ENCODE data around the gene SLC39A8. TPM values are rescaled to one million over a fixed set of nuclear protein-coding genes. Genes with fewer than 3 reads are reported as not detected.
A peak's percentile ranks its signal among the peaks of the same experiment; 100 is the strongest.

SLC39A8 gene
- polyA plus RNA-seq, 3 donors from 2014 or later: 21.3 to 30.6 (median 28.6) TPM

DNA sequence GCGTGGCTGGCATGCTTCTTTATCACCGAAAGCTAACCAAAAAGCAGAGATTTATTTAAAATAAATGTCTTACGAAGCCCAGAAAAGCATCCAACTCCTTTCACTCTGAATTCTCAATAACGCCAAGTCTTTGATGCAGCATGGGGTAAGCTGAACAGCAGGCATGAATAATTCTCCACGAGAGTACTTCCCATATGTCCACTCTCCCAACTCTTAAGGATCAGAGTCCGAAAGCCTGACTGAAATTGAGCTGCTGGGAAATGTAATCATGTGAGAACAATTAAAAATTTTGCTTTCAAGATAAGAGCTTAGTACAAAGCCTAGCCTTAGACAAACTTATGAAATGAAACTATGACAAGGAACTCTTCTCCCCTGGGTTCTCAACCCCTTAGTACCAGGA, 7.5 kb upstream of the SLC39A8 start:
- Mint-ChIP-seq H3K9me3 (no peaks in the 10 kb centered on the region), H3K4me1 (no peaks in the 10 kb centered on the region), H3K27me3 (ENCODE audit: low read depth in 3 of 3) (peaks cover 0 to 6% (median 0%) of the 10 kb centered on the region in 3 donors), H3K36me3 (no peaks in the 10 kb centered on the region), H3K27ac (no peak overlapping the region), H3K4me3 (no peak overlapping the region)
- no peak for DNase-seq

- no peak overlapping the region for H3K27ac Mint-ChIP-seq
- H3K4me3 Mint-ChIP-seq: no peak overlapping the region
- peaks cover 0 to 5% (median 3%) of the 10 kb centered on the region in 3 donors for H3K27me3 Mint-ChIP-seq (ENCODE audit: low read depth in 3 of 3)
- no peaks in the 10 kb centered on the region for H3K36me3 Mint-ChIP-seq
- H3K9me3 Mint-ChIP-seq: no peaks in the 10 kb centered on the region
- no peak for DNase-seq
- peaks cover 9% of the 10 kb centered on the region in 2 donors for H3K4me1 Mint-ChIP-seq
These were observed 5.4 kb upstream of the SLC39A8 start for GRCh38 chr4:102350634-102351033.

DNA sequence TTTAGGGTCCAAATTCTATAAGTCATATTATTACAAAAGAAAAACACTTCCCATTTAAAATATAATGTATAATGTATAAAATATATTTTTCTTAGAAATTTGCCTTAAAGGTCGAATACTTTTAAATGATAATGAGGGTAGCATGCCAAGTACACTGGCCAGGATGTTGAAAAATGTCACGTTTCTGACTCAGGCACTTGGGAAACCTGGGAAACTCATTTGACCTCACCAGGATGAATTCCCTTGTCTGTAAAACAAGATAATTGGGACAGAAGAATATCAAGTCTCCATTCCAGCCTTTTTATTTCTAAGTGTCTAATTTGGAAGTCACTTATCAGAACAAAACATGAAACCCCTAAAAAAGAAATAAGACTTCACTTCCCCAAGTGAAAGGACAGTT, 3.4 kb upstream of the SLC39A8 start:
- Mint-ChIP-seq H3K4me3 (no peak overlapping the region), H3K9me3 (no peaks in the 10 kb centered on the region), H3K27ac (no peak overlapping the region), H3K4me1 (peaks cover 21 to 22% of the 10 kb centered on the region in 2 donors), H3K36me3 (no peaks in the 10 kb centered on the region), H3K27me3 (ENCODE audit: low read depth in 3 of 3) (peaks cover 4 to 17% (median 8%) of the 10 kb centered on the region in 3 donors)
- DNase-seq: no peak

DNA sequence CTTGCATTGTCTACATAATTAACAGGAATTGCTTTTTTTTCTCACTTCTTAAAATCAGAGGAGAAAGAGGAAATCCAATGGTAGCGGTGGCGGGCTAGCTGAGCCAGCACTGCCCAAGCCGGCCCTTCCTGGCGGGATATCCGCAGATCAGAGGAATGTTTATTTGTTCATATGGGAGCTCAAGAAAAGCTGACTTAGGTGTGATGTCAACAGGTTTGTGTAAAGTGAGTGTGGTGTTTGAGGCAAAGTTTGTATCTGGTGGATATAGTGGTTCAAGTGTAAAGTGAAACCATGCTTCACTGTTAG, 466 bp upstream of the SLC39A8 start:
- Mint-ChIP-seq H3K36me3 (no peaks in the 10 kb centered on the region), H3K4me1 (peaks cover 31 to 35% of the 10 kb centered on the region in 2 donors), H3K4me3 (peak overlapping the region; percentile 91 to 95 (median 93)), H3K27ac (peak overlapping the region; percentile 92 to 99 (median 96)), H3K27me3 (ENCODE audit: low read depth in 3 of 3) (peaks cover 4 to 17% (median 8%) of the 10 kb centered on the region in 3 donors), H3K9me3 (no peaks in the 10 kb centered on the region)
- peak in 2 of 3 donors; percentile 53 to 57 for DNase-seq

GRCh38 chr4:102344520-102344953, 745 bp downstream of the SLC39A8 start:
- Mint-ChIP-seq H3K9me3 (no peaks in the 10 kb centered on the region), H3K4me3 (peak overlapping the region; percentile 91 to 95 (median 93)), H3K27ac (peak overlapping the region; percentile 94 to 99 (median 96)), H3K36me3 (no peaks in the 10 kb centered on the region), H3K4me1 (peaks cover 31 to 35% of the 10 kb centered on the region in 2 donors), H3K27me3 (ENCODE audit: low read depth in 3 of 3) (peaks cover 5 to 19% (median 8%) of the 10 kb centered on the region in 3 donors)
- peak; percentile 75 to 77 (median 75) for DNase-seq

- no peaks in the 10 kb centered on the region for H3K36me3 Mint-ChIP-seq
These were observed 1.2 kb downstream of the SLC39A8 start for GRCh38 chr4:102343964-102344519.

GRCh38 chr4:102342404-102343074, 2.7 kb downstream of the SLC39A8 start:
- H3K4me3 Mint-ChIP-seq: peak overlapping the region in 4 of 5 donors; percentile 11 to 66 (median 46)
- H3K27ac Mint-ChIP-seq: no peak overlapping the region
- peaks cover 31 to 35% of the 10 kb centered on the region in 2 donors for H3K4me1 Mint-ChIP-seq
- DNase-seq: no peak
- no peaks in the 10 kb centered on the region for H3K9me3 Mint-ChIP-seq
- no peaks in the 10 kb centered on the region for H3K36me3 Mint-ChIP-seq
- H3K27me3 Mint-ChIP-seq (ENCODE audit: low read depth in 3 of 3): peaks cover 5 to 19% (median 8%) of the 10 kb centered on the region in 3 donors

More at GRCh38 chr4:102343964-102344519, 1.2 kb downstream of the SLC39A8 start:
- peaks cover 31 to 35% of the 10 kb centered on the region in 2 donors for H3K4me1 Mint-ChIP-seq
- peak; percentile 30 to 38 (median 34) for DNase-seq
- H3K4me3 Mint-ChIP-seq: peak overlapping the region; percentile 91 to 95 (median 93)
- H3K27me3 Mint-ChIP-seq (ENCODE audit: low read depth in 3 of 3): peaks cover 5 to 19% (median 8%) of the 10 kb centered on the region in 3 donors
- no peaks in the 10 kb centered on the region for H3K9me3 Mint-ChIP-seq
- H3K27ac Mint-ChIP-seq: peak overlapping the region; percentile 93 to 99 (median 95)

- Mint-ChIP-seq H3K4me3 (no peak overlapping the region), H3K4me1 (peaks cover 27 to 32% of the 10 kb centered on the region in 2 donors), H3K36me3 (peaks cover 0 to 3% (median 0%) of the 10 kb centered on the region in 3 donors), H3K27ac (no peak overlapping the region), H3K27me3 (ENCODE audit: low read depth in 3 of 3) (peaks cover 5 to 19% (median 8%) of the 10 kb centered on the region in 3 donors), H3K9me3 (no peaks in the 10 kb centered on the region)
- DNase-seq: no peak
These were observed 4.1 kb downstream of the SLC39A8 start for GRCh38 chr4:102341201-102341600.

DNA sequence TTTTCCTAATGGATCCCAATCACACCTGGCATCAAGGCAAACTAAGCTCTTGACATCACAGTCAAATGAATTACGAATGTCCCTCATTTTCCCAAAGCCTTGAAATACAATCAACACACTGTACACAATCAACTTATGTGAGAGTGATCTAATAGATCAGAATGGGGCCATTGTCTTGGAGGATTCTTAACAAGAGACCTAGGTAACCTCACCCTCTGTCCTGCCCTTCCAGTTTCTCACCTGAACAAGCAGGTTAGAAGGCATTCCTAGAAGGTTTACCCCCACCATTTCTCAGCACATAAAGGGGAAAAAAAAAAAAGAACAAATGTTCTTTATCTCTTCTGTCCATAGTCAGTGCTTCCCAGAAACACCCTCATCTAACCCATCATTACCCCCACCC, 6.3 kb downstream of the SLC39A8 start:
- Mint-ChIP-seq H3K4me3 (no peak overlapping the region), H3K4me1 (peaks cover 13 to 16% of the 10 kb centered on the region in 2 donors)

GRCh38 chr4:102338405-102338804, 6.9 kb downstream of the SLC39A8 start:
- no peak overlapping the region for H3K27ac Mint-ChIP-seq
- peaks cover 0 to 2% (median 1%) of the 10 kb centered on the region in 3 donors for H3K27me3 Mint-ChIP-seq (ENCODE audit: low read depth in 3 of 3)
- no peaks in the 10 kb centered on the region for H3K9me3 Mint-ChIP-seq
- no peak overlapping the region for H3K4me3 Mint-ChIP-seq
- H3K36me3 Mint-ChIP-seq: peaks cover 0 to 3% (median 0%) of the 10 kb centered on the region in 3 donors
- H3K4me1 Mint-ChIP-seq: peaks cover 8 to 10% of the 10 kb centered on the region in 2 donors
- no peak for DNase-seq

More for the DNA sequence above, 6.3 kb downstream of the SLC39A8 start:
- Mint-ChIP-seq H3K27ac (no peak overlapping the region), H3K27me3 (ENCODE audit: low read depth in 3 of 3) (peaks cover 0 to 6% (median 1%) of the 10 kb centered on the region in 3 donors), H3K36me3 (peaks cover 0 to 3% (median 0%) of the 10 kb centered on the region in 3 donors), H3K9me3 (no peaks in the 10 kb centered on the region)
- no peak for DNase-seq

- H3K36me3 Mint-ChIP-seq: peaks cover 0 to 3% (median 0%) of the 10 kb centered on the region in 3 donors
- H3K9me3 Mint-ChIP-seq: no peaks in the 10 kb centered on the region
- DNase-seq: no peak
- H3K27ac Mint-ChIP-seq: no peak overlapping the region
- no peaks in the 10 kb centered on the region for H3K4me1 Mint-ChIP-seq
- H3K27me3 Mint-ChIP-seq (ENCODE audit: low read depth in 3 of 3): peaks cover 0 to 2% (median 1%) of the 10 kb centered on the region in 3 donors
- no peak overlapping the region for H3K4me3 Mint-ChIP-seq
These were observed 9.7 kb downstream of the SLC39A8 start for GRCh38 chr4:102335616-102336015.

DNA sequence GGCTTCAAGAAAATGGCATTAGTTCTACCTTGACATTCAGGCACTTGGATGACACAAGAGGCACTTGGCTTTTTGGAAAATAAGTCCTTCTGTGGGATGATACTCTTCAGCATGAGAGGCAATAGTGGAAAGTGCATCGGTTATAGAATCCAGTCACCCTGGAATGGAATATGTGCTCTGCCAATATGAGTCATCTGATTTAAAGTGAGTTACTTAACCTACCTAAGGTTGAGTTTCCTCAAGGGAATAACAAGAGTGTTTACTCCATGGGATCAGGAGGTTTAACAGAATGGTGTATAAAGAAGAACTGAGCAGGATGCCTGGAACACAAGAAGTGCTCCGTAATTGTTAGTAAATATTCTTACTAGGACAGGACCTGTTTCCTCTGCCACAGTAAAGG, 10.7 kb downstream of the SLC39A8 start:
- Mint-ChIP-seq H3K4me1 (no peaks in the 10 kb centered on the region), H3K36me3 (peaks cover 0 to 3% (median 0%) of the 10 kb centered on the region in 3 donors), H3K27me3 (ENCODE audit: low read depth in 3 of 3) (no peaks in the 10 kb centered on the region), H3K27ac (no peak overlapping the region), H3K4me3 (no peak overlapping the region), H3K9me3 (no peaks in the 10 kb centered on the region)
- DNase-seq: no peak

DNA sequence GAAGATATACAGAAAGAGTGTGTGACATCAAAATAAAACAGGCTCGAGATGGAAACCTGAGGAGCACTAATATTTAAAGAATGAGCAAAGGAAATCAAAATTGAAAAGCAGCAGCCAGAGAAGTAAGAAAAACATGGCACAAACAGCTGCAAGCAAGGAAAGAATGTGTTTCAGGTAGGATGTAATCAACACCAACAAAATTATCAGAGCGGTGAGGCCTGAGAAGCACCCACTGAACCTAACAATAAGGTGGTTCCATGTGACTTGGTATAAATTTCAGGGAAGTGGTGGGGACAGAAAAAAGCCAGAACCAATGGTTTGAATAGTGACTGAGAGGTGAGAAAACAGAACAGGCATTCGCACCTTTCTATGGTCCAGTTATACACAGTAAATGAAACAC, 11.5 kb downstream of the SLC39A8 start:
- no peak overlapping the region for H3K27ac Mint-ChIP-seq
- H3K9me3 Mint-ChIP-seq: no peaks in the 10 kb centered on the region
- no peak for DNase-seq
- no peaks in the 10 kb centered on the region for H3K27me3 Mint-ChIP-seq (ENCODE audit: low read depth in 3 of 3)
- H3K4me3 Mint-ChIP-seq: no peak overlapping the region
- H3K36me3 Mint-ChIP-seq: peaks cover 0 to 3% (median 0%) of the 10 kb centered on the region in 3 donors
- H3K4me1 Mint-ChIP-seq: no peaks in the 10 kb centered on the region

DNA sequence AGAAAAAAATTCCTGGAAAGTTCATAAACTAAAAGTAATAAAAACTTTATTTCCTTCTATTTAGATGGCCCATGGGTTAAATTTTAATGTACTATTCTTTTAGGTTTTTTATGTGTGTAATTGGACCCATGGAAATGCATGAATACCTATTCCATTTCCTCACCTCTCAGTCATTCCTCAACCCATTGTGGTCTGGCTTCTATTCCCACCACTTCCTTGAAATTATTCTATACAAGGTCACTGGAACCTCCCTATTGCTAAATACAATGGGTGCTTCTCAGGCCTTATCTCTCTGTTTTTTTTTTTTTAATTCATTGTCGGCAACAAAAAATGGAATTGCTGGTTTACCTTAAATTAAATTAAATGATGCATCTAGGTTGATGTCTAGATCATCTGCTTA, 17.2 kb downstream of the SLC39A8 start:
- no peak overlapping the region for H3K4me3 Mint-ChIP-seq
- H3K4me1 Mint-ChIP-seq: no peaks in the 10 kb centered on the region
- H3K27me3 Mint-ChIP-seq (ENCODE audit: low read depth in 3 of 3): no peaks in the 10 kb centered on the region
- H3K36me3 Mint-ChIP-seq: no peaks in the 10 kb centered on the region
- no peak for DNase-seq
- no peaks in the 10 kb centered on the region for H3K9me3 Mint-ChIP-seq
- H3K27ac Mint-ChIP-seq: no peak overlapping the region

Data from immature natural killer cell (primary cell).